IgD-negative memory B cell (primary cell): Measurements from ENCODE around the gene RAB27B. TPM values are rescaled to one million over a fixed set of nuclear protein-coding genes. Genes with fewer than 3 reads are reported as not detected.
A peak's percentile ranks its signal among the peaks of the same experiment; 100 is the strongest.

ENCODE experiments used
- H3K27ac Mint-ChIP-seq, 3 donors: one replicate each; pipeline ENCODE4 v1.8.0; 2020 to 2022; ENCODE audit warnings: mild to moderate bottlenecking in 3 of 3, mixed read lengths in 3 of 3, moderate library complexity in 1 of 3
- H3K27me3 Mint-ChIP-seq: one replicate; pipeline ENCODE4 v1.8.0; 2021; ENCODE audit warnings: mixed read lengths
- H3K36me3 Mint-ChIP-seq: one replicate; pipeline ENCODE4 v1.8.0; 2020; ENCODE audit warnings: mild to moderate bottlenecking, mixed read lengths
- H3K4me1 Mint-ChIP-seq, 3 donors: one replicate each; pipeline ENCODE4 v1.8.0; 2020 to 2022; ENCODE audit warnings: mixed read lengths in 3 of 3, mild to moderate bottlenecking in 1 of 3
- H3K4me3 Mint-ChIP-seq, 4 donors: one replicate each; pipeline ENCODE4 v1.8.0; 2020 to 2022; ENCODE audit warnings: mild to moderate bottlenecking in 4 of 4, mixed read lengths in 4 of 4, moderate library complexity in 3 of 4
- H3K9me3 Mint-ChIP-seq, 3 donors: one replicate each; pipeline ENCODE4 v1.8.0; 2020 to 2021; ENCODE audit warnings: mixed read lengths in 3 of 3, mild to moderate bottlenecking in 1 of 3
- polyA plus RNA-seq: library from polyadenylated mRNA; unstranded; fragments of 300-500 nt; fragmentation: Illumina TruSeq; gene quantifications from one replicate; pipeline ENCODE4 v1.2.3, GENCODE V29; 2021

The RAB27B gene
- polyA plus RNA-seq, 1 donor from 2014 or later: 1.1 TPM

- Mint-ChIP-seq H3K9me3 (peaks cover 0 to 2% (median 0%) of the 10 kb centered on the region in 3 donors), H3K4me1 (no peaks in the 10 kb centered on the region), H3K4me3 (no peak overlapping the region), H3K36me3 (peaks cover 2% of the 10 kb centered on the region), H3K27ac (peak overlapping the region in 1 of 3 donors; percentile 88), H3K27me3 (peaks cover 3% of the 10 kb centered on the region)
Measured at GRCh38 chr18:54900290-54900689, 72.0 kb downstream of the RAB27B start.

GRCh38 chr18:54904581-54904980, 76.3 kb downstream of the RAB27B start:
- no peak overlapping the region for H3K4me3 Mint-ChIP-seq
- H3K36me3 Mint-ChIP-seq: no peaks in the 10 kb centered on the region
- no peaks in the 10 kb centered on the region for H3K9me3 Mint-ChIP-seq
- no peaks in the 10 kb centered on the region for H3K27me3 Mint-ChIP-seq
- H3K27ac Mint-ChIP-seq: no peak overlapping the region
- no peaks in the 10 kb centered on the region for H3K4me1 Mint-ChIP-seq

GRCh38 chr18:54905629-54906028, 77.4 kb downstream of the RAB27B start:
- no peaks in the 10 kb centered on the region for H3K9me3 Mint-ChIP-seq
- H3K36me3 Mint-ChIP-seq: no peaks in the 10 kb centered on the region
- no peak overlapping the region for H3K27ac Mint-ChIP-seq
- no peaks in the 10 kb centered on the region for H3K4me1 Mint-ChIP-seq
- H3K4me3 Mint-ChIP-seq: no peak overlapping the region
- no peaks in the 10 kb centered on the region for H3K27me3 Mint-ChIP-seq

- H3K9me3 Mint-ChIP-seq: no peaks in the 10 kb centered on the region
- no peak overlapping the region for H3K27ac Mint-ChIP-seq
- H3K4me3 Mint-ChIP-seq: no peak overlapping the region
- H3K36me3 Mint-ChIP-seq: no peaks in the 10 kb centered on the region
- H3K4me1 Mint-ChIP-seq: no peaks in the 10 kb centered on the region
- no peaks in the 10 kb centered on the region for H3K27me3 Mint-ChIP-seq
Measured at GRCh38 chr18:54906331-54907185, 78.3 kb downstream of the RAB27B start.

- H3K27me3 Mint-ChIP-seq: no peaks in the 10 kb centered on the region
- peaks cover 2% of the 10 kb centered on the region for H3K36me3 Mint-ChIP-seq
- peaks cover 0 to 5% (median 0%) of the 10 kb centered on the region in 3 donors for H3K9me3 Mint-ChIP-seq
- no peaks in the 10 kb centered on the region for H3K4me1 Mint-ChIP-seq
- H3K4me3 Mint-ChIP-seq: no peak overlapping the region
- H3K27ac Mint-ChIP-seq: no peak overlapping the region
Measured at GRCh38 chr18:54909538-54909937, 81.3 kb downstream of the RAB27B start.

- no peak overlapping the region for H3K4me3 Mint-ChIP-seq
- H3K27ac Mint-ChIP-seq: no peak overlapping the region
- H3K36me3 Mint-ChIP-seq: peaks cover 2% of the 10 kb centered on the region
- H3K4me1 Mint-ChIP-seq: no peaks in the 10 kb centered on the region
- H3K9me3 Mint-ChIP-seq: peaks cover 0 to 5% (median 0%) of the 10 kb centered on the region in 3 donors
- H3K27me3 Mint-ChIP-seq: no peaks in the 10 kb centered on the region
Measured at GRCh38 chr18:54910161-54910919, 82.1 kb downstream of the RAB27B start.

DNA sequence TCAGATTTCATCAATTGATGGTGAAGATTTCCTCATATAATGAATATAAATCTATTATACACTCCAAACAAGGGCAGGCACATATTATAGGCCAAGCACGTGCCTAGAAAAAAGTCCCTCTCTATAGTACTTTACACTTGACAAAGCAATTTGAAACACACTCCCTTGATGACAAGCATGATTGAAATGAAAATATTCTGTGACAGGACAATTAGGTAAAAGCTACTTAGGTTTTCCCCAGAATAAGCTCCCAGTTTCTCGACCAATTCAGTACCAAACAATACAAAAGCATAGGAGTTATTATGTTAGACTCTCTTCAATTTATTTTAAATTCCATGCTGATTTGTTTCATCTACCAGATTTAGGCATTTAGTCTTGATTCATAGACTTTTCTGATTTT, 83.3 kb downstream of the RAB27B start:
- Mint-ChIP-seq H3K27ac (no peak overlapping the region), H3K4me1 (no peaks in the 10 kb centered on the region), H3K36me3 (peaks cover 5% of the 10 kb centered on the region), H3K4me3 (no peak overlapping the region), H3K27me3 (no peaks in the 10 kb centered on the region), H3K9me3 (peaks cover 0 to 5% (median 0%) of the 10 kb centered on the region in 3 donors)

- Mint-ChIP-seq H3K27me3 (peaks cover 3% of the 10 kb centered on the region), H3K9me3 (peaks cover 0 to 5% (median 1%) of the 10 kb centered on the region in 3 donors), H3K36me3 (peaks cover 5% of the 10 kb centered on the region), H3K27ac (no peak overlapping the region), H3K4me3 (no peak overlapping the region), H3K4me1 (peaks cover 0 to 1% (median 0%) of the 10 kb centered on the region in 3 donors)
Measured at GRCh38 chr18:54914816-54915215, 86.5 kb downstream of the RAB27B start.

DNA sequence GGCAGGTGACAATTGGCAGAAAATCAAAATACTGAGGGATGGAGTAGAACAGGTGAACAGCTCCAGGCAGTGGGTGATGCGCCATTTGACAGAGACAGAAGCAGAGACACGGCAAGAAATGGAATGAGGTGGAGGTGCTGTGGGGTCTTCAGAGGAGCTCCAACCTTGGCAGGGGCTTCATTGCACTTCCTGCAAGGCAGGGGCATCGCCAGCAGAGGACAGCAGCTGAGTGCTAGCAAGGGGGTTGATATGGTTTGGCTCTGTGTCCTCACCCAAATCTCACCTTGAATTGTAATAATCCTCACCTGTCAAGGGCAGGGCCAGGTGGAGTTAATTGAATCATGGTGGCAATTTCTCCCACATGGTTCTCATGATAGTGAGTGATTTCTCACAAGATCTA, 88.2 kb downstream of the RAB27B start:
- H3K4me1 Mint-ChIP-seq: peaks cover 0 to 1% (median 0%) of the 10 kb centered on the region in 3 donors

DNA sequence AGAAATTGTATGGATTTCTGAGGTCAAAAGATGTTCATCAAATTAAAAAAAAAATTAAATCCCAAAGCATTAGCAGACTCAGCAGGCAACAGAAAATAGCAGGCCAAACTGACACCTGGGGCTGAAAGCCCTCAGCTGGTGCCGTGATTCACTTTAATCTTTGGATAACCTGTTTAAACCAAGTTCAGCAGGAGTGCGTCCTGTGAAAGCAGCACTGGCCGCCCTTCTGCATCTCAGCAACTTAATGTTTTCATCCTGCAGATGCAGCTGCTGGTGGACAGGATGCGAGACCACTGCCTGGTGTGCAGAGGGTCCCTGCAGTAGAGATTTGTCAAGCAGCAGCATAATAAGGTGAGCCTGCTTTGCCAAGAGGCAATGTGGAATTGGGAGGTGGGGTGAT, 89.8 kb downstream of the RAB27B start:
- Mint-ChIP-seq H3K27ac (no peak overlapping the region), H3K4me1 (peaks cover 0 to 1% (median 0%) of the 10 kb centered on the region in 3 donors), H3K27me3 (peaks cover 3% of the 10 kb centered on the region), H3K9me3 (peaks cover 0 to 3% (median 0%) of the 10 kb centered on the region in 3 donors), H3K4me3 (no peak overlapping the region), H3K36me3 (peaks cover 3% of the 10 kb centered on the region)

More for the DNA sequence above, 88.2 kb downstream of the RAB27B start:
- peaks cover 0 to 5% (median 1%) of the 10 kb centered on the region in 3 donors for H3K9me3 Mint-ChIP-seq
- no peak overlapping the region for H3K4me3 Mint-ChIP-seq
- peaks cover 3% of the 10 kb centered on the region for H3K27me3 Mint-ChIP-seq
- no peak overlapping the region for H3K27ac Mint-ChIP-seq
- peaks cover 5% of the 10 kb centered on the region for H3K36me3 Mint-ChIP-seq

GRCh38 chr18:54919412-54919811, 91.1 kb downstream of the RAB27B start:
- no peak overlapping the region for H3K4me3 Mint-ChIP-seq
- H3K27me3 Mint-ChIP-seq: peaks cover 3% of the 10 kb centered on the region
- H3K9me3 Mint-ChIP-seq: peaks cover 0 to 3% (median 0%) of the 10 kb centered on the region in 3 donors
- peaks cover 0 to 1% (median 0%) of the 10 kb centered on the region in 3 donors for H3K4me1 Mint-ChIP-seq
- no peak overlapping the region for H3K27ac Mint-ChIP-seq
- peaks cover 3% of the 10 kb centered on the region for H3K36me3 Mint-ChIP-seq

DNA sequence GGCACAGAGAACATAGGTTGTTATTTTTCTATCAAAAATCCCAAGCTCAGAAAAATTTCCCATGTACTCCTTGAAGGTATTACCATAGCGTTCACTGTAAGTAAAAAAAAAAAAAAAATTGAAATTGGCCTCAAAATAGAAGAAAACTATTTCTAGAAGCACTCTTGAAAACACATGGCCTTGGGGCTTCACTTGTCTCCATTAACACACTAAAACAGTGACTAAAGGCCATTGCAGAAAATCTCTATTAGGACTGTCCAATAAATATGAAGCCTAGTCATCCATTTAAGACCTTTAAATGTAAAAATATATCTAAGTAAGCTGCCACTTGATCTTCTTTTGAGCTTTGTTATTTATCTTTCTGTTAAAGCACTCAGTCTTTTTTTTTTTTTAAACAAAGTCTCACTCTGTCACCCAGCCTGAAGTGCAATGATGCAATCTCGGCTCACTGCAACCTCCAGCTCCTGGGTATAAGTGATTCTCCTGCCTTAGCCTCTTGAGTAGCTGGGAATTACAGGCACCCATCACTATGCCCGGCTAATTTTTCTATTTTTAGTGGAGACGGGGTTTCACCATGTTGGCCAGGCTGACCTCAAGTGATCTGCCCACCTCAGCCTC, 95.2 kb downstream of the RAB27B start:
- H3K27me3 Mint-ChIP-seq: peaks cover 3% of the 10 kb centered on the region
- no peak overlapping the region for H3K27ac Mint-ChIP-seq
- no peaks in the 10 kb centered on the region for H3K36me3 Mint-ChIP-seq
- H3K9me3 Mint-ChIP-seq: peaks cover 0 to 3% (median 0%) of the 10 kb centered on the region in 3 donors
- H3K4me3 Mint-ChIP-seq: no peak overlapping the region
- H3K4me1 Mint-ChIP-seq: no peaks in the 10 kb centered on the region

GRCh38 chr18:54924948-54925347, 96.7 kb downstream of the RAB27B start:
- H3K4me3 Mint-ChIP-seq: no peak overlapping the region
- no peaks in the 10 kb centered on the region for H3K4me1 Mint-ChIP-seq
- H3K27ac Mint-ChIP-seq: no peak overlapping the region

DNA sequence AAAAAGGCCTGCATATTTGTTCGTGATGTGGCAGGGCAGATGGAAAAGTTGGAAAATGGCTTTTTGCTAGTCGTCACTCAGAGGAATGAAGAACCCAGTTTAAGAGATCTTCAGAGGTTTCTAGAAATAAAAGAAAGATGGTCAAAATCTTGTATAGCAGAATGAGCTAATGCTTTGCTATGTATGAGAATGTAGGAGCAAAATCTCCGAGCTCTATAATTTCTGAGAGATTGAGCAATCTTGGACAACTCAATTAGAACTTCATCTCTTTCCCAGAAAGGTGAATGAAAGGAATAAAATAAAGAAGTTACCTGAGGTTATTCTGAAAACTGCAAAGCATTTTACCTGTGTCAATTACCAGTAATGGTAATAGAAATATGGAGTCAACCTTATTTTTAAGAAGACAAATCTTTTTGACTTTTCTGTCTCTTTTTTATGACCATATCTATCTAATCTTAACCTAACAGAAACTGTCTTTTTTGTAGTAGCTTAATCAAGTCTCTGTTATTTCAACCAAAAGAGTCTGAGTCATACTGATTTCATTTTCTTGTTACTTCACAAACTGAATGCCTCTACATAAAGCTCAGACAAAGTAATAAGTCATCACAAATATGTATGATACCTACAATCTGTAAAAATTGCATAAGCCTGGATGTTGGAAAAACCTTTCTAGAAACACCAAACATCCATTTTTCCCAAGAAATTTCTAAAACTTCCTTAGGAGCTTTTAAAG, 98.5 kb downstream of the RAB27B start:
- Mint-ChIP-seq H3K4me3 (no peak overlapping the region), H3K36me3 (no peaks in the 10 kb centered on the region), H3K27me3 (no peaks in the 10 kb centered on the region), H3K9me3 (peaks cover 0 to 2% (median 0%) of the 10 kb centered on the region in 3 donors), H3K27ac (no peak overlapping the region), H3K4me1 (no peaks in the 10 kb centered on the region)

More at GRCh38 chr18:54924948-54925347, 96.7 kb downstream of the RAB27B start:
- H3K9me3 Mint-ChIP-seq: peaks cover 0 to 2% (median 0%) of the 10 kb centered on the region in 3 donors
- no peaks in the 10 kb centered on the region for H3K36me3 Mint-ChIP-seq
- no peaks in the 10 kb centered on the region for H3K27me3 Mint-ChIP-seq
